HFFc6 (cell line): ENCODE data around the gene AP3D1. TPM values are rescaled to one million over a fixed set of nuclear protein-coding genes. Genes with fewer than 3 reads are reported as not detected.

Experiments
- DNase-seq: peaks from one replicate; pipeline ENCODE4 v3.0.0-alpha.2; 2018
- H3K27ac Mint-ChIP-seq: 2 replicates; pipeline ENCODE4 v1.8.0; 2020; ENCODE audit warnings: mild to moderate bottlenecking, mixed read lengths
- H3K27me3 Mint-ChIP-seq: 2 replicates; pipeline ENCODE4 v1.8.0; 2021; ENCODE audit warnings: mild to moderate bottlenecking, moderate library complexity, mixed read lengths; ENCODE audit not compliant: insufficient read depth
- H3K36me3 Mint-ChIP-seq: 2 replicates; pipeline ENCODE4 v1.8.0; 2021; ENCODE audit warnings: low read depth, mixed read lengths
- H3K4me1 Mint-ChIP-seq: 2 replicates; pipeline ENCODE4 v1.8.0; 2020; ENCODE audit warnings: low read depth, mixed read lengths
- H3K4me3 Mint-ChIP-seq: 2 replicates; pipeline ENCODE4 v1.8.0; 2020; ENCODE audit warnings: mild to moderate bottlenecking, moderate library complexity, mixed read lengths
- H3K9me3 Mint-ChIP-seq: 2 replicates; pipeline ENCODE4 v1.8.0; 2020; ENCODE audit warnings: mild to moderate bottlenecking, mixed read lengths
- CTCF ChIP-seq: fragments of 200-600 bp; sonication (generic); IDR thresholded peaks from 2 replicates; pipeline ENCODE4 v1.5.0; 2021; ENCODE audit warnings: antibody characterized with exemption, mild to moderate bottlenecking
- total RNA-seq, 6 experiments: library from RNA; stranded (reverse); fragmentation: NEBNext Ultra II Directional; extraction: Animal tissue kit (Norgen Biotek cat#: 25700); gene quantifications; 2 replicates in 1 of 6; 3 replicates in 5 of 6; pipeline ENCODE4 v1.2.3, GENCODE V29; 2021

Gene AP3D1
- total RNA-seq, 6 experiments from 2014 or later, result 139 to 169 (median 151) TPM

GRCh38 chr19:2084993-2085720 is 66.2 kb downstream of the AP3D1 start:
- H3K36me3 Mint-ChIP-seq, result peaks cover 4% of the 10 kb centered on the region
- peaks cover 20% of the 10 kb centered on the region for H3K4me1 Mint-ChIP-seq
- peak overlapping the region; percentile 42; the same call in 1 of the 2 replicates for H3K27ac Mint-ChIP-seq
- H3K27me3 Mint-ChIP-seq, result peaks cover 8% of the 10 kb centered on the region
- no peaks in the 10 kb centered on the region for H3K9me3 Mint-ChIP-seq
- DNase-seq, result peak; percentile 28
- no peak for TF ChIP-seq CTCF
- no peak overlapping the region for H3K4me3 Mint-ChIP-seq

DNA sequence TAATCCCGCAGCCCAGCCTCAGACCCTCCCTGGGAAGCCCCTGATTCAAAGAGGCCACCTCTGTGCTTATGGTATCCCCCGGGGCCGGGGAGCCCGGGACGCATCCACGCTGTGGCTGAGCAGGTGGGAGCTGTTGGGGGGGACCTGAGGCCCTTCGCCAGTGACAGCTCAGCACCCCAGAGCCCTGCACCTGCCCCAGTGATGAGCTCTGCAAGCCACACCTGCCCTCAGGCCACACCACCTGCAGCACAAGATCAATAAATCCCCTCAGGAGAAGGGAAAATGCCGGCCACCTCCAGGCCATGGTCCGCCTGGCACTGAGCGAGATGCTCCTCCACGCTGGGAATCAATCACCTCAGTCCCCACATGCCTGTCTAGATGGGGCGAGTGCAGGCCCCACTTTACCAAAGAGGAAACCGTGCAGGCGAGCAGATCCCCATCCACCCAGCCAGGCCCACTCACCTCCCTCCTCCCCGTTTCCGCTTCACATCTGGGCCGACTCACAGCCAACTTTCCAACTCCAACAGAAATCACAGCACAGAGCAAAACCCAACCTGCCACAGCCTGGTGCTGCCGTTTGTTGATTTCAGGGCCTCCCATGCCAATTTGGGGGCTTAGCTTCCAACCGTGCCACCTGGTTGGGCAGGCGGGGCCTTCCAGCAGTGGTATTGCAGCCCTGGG is 68.1 kb downstream of the AP3D1 start:
- no peak overlapping the region for H3K4me3 Mint-ChIP-seq
- H3K9me3 Mint-ChIP-seq, result no peaks in the 10 kb centered on the region
- DNase-seq, result no peak
- H3K4me1 Mint-ChIP-seq, result peaks cover 6% of the 10 kb centered on the region; the same call in 1 of the 2 replicates
- H3K36me3 Mint-ChIP-seq, result peaks cover 4% of the 10 kb centered on the region
- peaks cover 7% of the 10 kb centered on the region for H3K27me3 Mint-ChIP-seq
- TF ChIP-seq CTCF, result no peak
- no peak overlapping the region for H3K27ac Mint-ChIP-seq

DNA sequence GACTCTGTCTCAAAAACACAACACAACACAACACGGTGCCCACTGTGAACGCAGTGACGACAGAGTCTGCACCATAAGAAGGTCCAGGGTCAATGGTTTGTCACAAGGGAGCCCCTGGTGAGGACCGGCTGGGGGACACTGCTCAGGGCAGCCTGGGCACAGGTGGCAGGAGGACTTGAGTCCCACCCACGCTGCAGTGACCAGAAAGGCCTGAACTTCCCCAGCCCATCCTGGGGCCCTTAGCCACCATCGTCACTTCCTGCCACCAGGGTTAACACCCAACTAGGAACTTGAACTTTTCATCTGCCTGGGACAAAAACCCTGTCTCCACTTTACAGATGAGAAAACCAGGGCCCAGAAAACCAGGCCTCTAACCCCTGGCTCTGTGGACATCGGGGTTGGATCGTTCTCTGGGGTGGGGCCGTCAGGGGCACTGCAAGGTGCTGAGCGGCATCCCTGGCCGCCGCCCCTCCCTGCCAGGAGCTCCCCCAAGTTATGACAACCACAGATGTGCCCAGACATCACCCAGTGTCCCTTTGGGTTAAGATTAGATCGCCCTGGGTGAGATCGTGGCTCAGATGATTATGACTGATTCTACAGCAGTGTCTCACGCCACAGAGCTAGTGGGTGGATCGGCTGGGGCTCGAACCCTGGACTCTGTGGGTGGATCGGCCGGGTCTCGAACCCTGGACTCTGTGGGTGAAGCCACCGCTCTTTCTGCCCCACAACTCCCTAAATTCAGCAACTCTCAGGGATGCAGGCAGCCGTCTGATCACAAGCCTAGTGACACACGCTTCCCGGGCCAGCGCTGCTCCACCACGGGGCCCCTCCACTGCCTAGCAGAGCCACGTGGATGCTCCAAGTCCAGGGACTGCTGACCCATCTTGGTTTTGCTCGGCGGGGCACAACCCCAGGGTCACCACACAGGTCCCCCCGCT is 69.2 kb downstream of the AP3D1 start:
- Mint-ChIP-seq H3K27ac (no peak overlapping the region), H3K36me3 (peaks cover 4% of the 10 kb centered on the region), H3K4me1 (peaks cover 3% of the 10 kb centered on the region; the same call in 1 of the 2 replicates), H3K4me3 (no peak overlapping the region), H3K27me3 (peaks cover 6% of the 10 kb centered on the region), H3K9me3 (no peaks in the 10 kb centered on the region)
- no peak for TF ChIP-seq CTCF
- no peak for DNase-seq

- Mint-ChIP-seq H3K4me3 (no peak overlapping the region), H3K4me1 (no peaks in the 10 kb centered on the region; the same call in 1 of the 2 replicates)
- DNase-seq, result no peak
These were observed 70.9 kb downstream of the AP3D1 start for GRCh38 chr19:2080336-2080988.

More at GRCh38 chr19:2080336-2080988, 70.9 kb downstream of the AP3D1 start:
- TF ChIP-seq CTCF, result no peak
- H3K27ac Mint-ChIP-seq, result no peak overlapping the region
- H3K27me3 Mint-ChIP-seq, result peaks cover 2% of the 10 kb centered on the region
- H3K36me3 Mint-ChIP-seq, result peaks cover 7% of the 10 kb centered on the region
- H3K9me3 Mint-ChIP-seq, result no peaks in the 10 kb centered on the region
